ENCODE data around the gene NOX4. TPM values are rescaled to one million over a fixed set of nuclear protein-coding genes. Genes with fewer than 3 reads are reported as not detected.

The NOX4 gene
- polyA plus RNA-seq, 3 donors: not detected

DNA sequence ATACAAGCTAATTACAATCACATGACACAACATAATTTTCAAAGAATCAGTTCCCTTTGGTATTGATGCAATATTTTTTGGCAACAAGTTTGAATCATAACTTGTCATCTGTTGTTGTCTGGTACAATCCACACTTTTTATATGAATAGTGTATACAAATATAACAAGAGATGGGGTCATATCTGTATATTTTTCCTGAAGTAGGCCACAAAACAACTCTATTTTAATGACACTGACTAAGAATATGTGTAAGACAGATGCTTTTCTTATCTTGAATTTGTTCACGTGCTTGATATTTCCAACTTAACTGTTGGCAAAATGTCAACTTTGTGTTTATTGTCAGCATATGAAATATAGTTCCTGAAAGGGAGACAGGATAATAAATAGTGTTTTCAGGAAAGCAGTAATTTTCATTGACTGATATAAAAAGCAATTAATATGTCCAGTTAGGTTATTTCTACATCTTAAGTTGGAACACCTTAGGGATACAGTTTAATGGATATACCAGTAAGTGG, 27.9 kb downstream of the NOX4 start:
- no peaks in the 10 kb centered on the region for H4K20me1 ChIP-seq (ENCODE audit: insufficient read depth, low read length)
- intact Hi-C loops (cut with micrococcal nuclease): no loop called here
- Mint-ChIP-seq H3K4me3 (no peak overlapping the region), H3K4me1 (no peaks in the 10 kb centered on the region), H3K27me3 (ENCODE audit: low read depth in 3 of 3) (no peaks in the 10 kb centered on the region), H3K36me3 (no peaks in the 10 kb centered on the region), H3K9me3 (peaks cover 0 to 4% (median 2%) of the 10 kb centered on the region in 7 donors), H3K27ac (no peak overlapping the region)
- no peak overlapping the region for H3K4me3 ChIP-seq (replicated peaks in 1 of 3; ENCODE audit: low read depth in 2 of 3, low read length in 3 of 3)
- H3K79me2 ChIP-seq (ENCODE audit: insufficient read depth, low read length): no peaks in the 10 kb centered on the region
- no peak for DNase-seq
- no peak overlapping the region for H3K27ac ChIP-seq (ENCODE audit: low read depth in 1 of 2, low read length in 2 of 2)
- H3K4me1 ChIP-seq (ENCODE audit: control insufficient read depth in 1 of 2, insufficient read depth in 2 of 2, low read length in 2 of 2): no peaks in the 10 kb centered on the region
- WGBS (ENCODE audit: insufficient coverage): no CpG with 5 or more reads among the region's 1 CpG
- no peak overlapping the region for H2AFZ ChIP-seq (ENCODE audit: insufficient read depth, low read depth, low read length, poor library complexity, severe bottlenecking)
- no peaks in the 10 kb centered on the region for H3K36me3 ChIP-seq (replicated peaks in 1 of 2; ENCODE audit: control insufficient read depth in 1 of 2, insufficient read depth in 2 of 2, low read length in 2 of 2)
- H3K4me2 ChIP-seq (replicated peaks; ENCODE audit: extremely low read depth, low read length, poor library complexity, severe bottlenecking): no peak overlapping the region
- no peak overlapping the region for H3K9ac ChIP-seq (ENCODE audit: insufficient read depth, low read length, poor library complexity, severe bottlenecking)
- no peaks in the 10 kb centered on the region for H3K27me3 ChIP-seq (ENCODE audit: control insufficient read depth in 2 of 2, insufficient read depth in 2 of 2, low read length in 2 of 2)
- H3K9me3 ChIP-seq (replicated peaks in 1 of 2; ENCODE audit: control insufficient read depth in 1 of 2, insufficient read depth in 1 of 2, low read length in 2 of 2): no peaks in the 10 kb centered on the region
- TF ChIP-seq, protein P1, sequence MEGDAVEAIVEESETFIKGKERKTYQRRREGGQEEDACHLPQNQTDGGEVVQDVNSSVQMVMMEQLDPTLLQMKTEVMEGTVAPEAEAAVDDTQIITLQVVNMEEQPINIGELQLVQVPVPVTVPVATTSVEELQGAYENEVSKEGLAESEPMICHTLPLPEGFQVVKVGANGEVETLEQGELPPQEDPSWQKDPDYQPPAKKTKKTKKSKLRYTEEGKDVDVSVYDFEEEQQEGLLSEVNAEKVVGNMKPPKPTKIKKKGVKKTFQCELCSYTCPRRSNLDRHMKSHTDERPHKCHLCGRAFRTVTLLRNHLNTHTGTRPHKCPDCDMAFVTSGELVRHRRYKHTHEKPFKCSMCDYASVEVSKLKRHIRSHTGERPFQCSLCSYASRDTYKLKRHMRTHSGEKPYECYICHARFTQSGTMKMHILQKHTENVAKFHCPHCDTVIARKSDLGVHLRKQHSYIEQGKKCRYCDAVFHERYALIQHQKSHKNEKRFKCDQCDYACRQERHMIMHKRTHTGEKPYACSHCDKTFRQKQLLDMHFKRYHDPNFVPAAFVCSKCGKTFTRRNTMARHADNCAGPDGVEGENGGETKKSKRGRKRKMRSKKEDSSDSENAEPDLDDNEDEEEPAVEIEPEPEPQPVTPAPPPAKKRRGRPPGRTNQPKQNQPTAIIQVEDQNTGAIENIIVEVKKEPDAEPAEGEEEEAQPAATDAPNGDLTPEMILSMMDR (IDR thresholded peaks at IDR 0.05): no peak

DNA sequence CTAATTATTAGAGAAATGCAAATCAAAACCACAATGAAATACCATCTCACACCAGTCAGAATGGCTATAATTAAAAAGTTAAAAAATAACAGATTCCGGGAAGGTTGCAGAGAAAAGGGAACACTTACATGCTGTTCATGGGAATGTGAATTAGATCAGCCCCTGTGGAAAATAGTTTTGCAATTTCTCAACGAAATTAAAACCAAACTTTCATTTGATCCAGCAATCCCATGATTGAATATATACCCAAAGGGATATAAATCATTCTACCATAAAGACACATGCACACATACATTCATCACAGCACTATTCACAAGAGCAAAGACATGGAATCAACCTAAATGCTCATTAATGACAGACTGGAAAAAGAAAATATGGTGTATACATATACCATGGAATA, 32.5 kb downstream of the NOX4 start:
- Mint-ChIP-seq H3K36me3 (no peaks in the 10 kb centered on the region), H3K4me1 (no peaks in the 10 kb centered on the region), H3K4me3 (no peak overlapping the region), H3K9me3 (peaks cover 0 to 7% (median 2%) of the 10 kb centered on the region in 7 donors), H3K27ac (no peak overlapping the region), H3K27me3 (ENCODE audit: low read depth in 3 of 3) (no peaks in the 10 kb centered on the region)
- H3K9ac ChIP-seq (ENCODE audit: insufficient read depth, low read length, poor library complexity, severe bottlenecking): no peak overlapping the region
- H3K27ac ChIP-seq (ENCODE audit: low read depth in 1 of 2, low read length in 2 of 2): no peak overlapping the region
- H3K4me2 ChIP-seq (replicated peaks; ENCODE audit: extremely low read depth, low read length, poor library complexity, severe bottlenecking): no peak overlapping the region
- no peaks in the 10 kb centered on the region for H3K4me1 ChIP-seq (ENCODE audit: control insufficient read depth in 1 of 2, insufficient read depth in 2 of 2, low read length in 2 of 2)
- no peak overlapping the region for H2AFZ ChIP-seq (ENCODE audit: insufficient read depth, low read depth, low read length, poor library complexity, severe bottlenecking)
- H3K36me3 ChIP-seq (replicated peaks in 1 of 2; ENCODE audit: control insufficient read depth in 1 of 2, insufficient read depth in 2 of 2, low read length in 2 of 2): no peaks in the 10 kb centered on the region
- intact Hi-C loops (cut with micrococcal nuclease): no loop called here
- H4K20me1 ChIP-seq (ENCODE audit: insufficient read depth, low read length): no peaks in the 10 kb centered on the region
- H3K79me2 ChIP-seq (ENCODE audit: insufficient read depth, low read length): no peaks in the 10 kb centered on the region
- TF ChIP-seq, protein P1 (IDR thresholded peaks at IDR 0.05): no peak
- H3K9me3 ChIP-seq (replicated peaks in 1 of 2; ENCODE audit: control insufficient read depth in 1 of 2, insufficient read depth in 1 of 2, low read length in 2 of 2): peaks cover 0 to 6% of the 10 kb centered on the region in 2 donors
- DNase-seq: no peak
- WGBS (ENCODE audit: insufficient coverage): no CpG with 5 or more reads among the region's 2 CpGs
- H3K4me3 ChIP-seq (replicated peaks in 1 of 3; ENCODE audit: low read depth in 2 of 3, low read length in 3 of 3): no peak overlapping the region
- no peaks in the 10 kb centered on the region for H3K27me3 ChIP-seq (ENCODE audit: control insufficient read depth in 2 of 2, insufficient read depth in 2 of 2, low read length in 2 of 2)

All from CD14-positive monocyte (primary cell).